DMS 273 treated with DMSO at 0.1 percent for 48 hours (cell line): ENCODE results near the gene PLA2G7.
"Not testable (repeated sequence)": the region's sequence is repeated elsewhere in the genome, so short reads cannot be mapped to it uniquely, and the experiment has no call there.

Source experiments
- DNase-seq: peaks from one replicate; lab custom pipeline; 2025; lab: John Stamatoyannopoulos, UW

PLA2G7 gene

GRCh38 chr6:46734867-46735719, at the start of gene PLA2G7:
Gene PLA2G7 (minus strand): TSS chr6:46735375. CDS start chr6:46722891, 12,484 bp downstream.
- no peak for DNase-seq

GRCh38 chr6:46784535-46784934, 49.4 kb upstream of the PLA2G7 start:
- DNase-seq, result no peak

DNA sequence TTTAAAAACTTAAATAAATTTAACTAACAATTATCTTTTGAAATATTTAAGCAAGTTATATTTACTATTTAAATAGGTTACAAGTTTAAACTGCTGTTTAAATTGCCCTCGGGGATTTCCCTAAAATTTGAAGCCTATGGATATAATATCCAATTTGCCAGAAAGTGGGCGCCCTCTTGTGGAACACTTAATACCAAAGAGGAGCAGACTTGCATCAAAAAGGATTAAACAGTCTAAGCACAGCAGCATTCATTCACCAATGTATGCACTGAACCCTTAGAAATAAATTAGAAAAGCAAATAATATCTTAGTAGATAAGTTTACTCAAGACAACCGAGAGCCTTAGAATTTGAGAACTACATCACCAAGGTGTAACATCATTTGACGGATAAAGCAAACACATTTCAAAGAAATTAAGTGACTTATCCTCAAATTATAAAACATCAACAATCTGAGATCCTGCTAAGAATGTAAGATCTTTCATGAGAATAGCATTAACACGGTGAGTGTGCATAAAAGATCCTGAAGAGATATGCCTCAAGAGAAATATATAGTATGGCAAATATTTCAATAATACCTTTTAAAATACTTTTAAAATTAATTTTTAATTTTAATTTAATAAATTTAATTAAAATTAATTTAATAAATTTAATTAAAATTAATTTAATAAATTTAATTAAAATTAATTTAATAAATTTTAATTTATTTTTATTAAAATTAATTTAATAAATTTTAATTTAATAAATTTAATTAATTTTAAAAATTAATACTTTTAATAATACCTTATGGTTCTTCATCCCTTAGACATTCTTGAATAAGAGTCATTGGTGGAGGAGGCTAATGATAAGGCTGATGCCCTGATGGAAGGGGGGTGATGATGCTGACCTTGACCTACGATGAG, 46.6 kb upstream of the PLA2G7 start:
- DNase-seq, result peak; percentile 21

GRCh38 chr6:46777476-46778346, 42.5 kb upstream of the PLA2G7 start:
- no peak for DNase-seq

- no peak for DNase-seq
Measured at GRCh38 chr6:46776070-46776712, 41.0 kb upstream of the PLA2G7 start.

- not testable (repeated sequence) for DNase-seq
Measured at GRCh38 chr6:46774736-46775135, 39.6 kb upstream of the PLA2G7 start.

DNA sequence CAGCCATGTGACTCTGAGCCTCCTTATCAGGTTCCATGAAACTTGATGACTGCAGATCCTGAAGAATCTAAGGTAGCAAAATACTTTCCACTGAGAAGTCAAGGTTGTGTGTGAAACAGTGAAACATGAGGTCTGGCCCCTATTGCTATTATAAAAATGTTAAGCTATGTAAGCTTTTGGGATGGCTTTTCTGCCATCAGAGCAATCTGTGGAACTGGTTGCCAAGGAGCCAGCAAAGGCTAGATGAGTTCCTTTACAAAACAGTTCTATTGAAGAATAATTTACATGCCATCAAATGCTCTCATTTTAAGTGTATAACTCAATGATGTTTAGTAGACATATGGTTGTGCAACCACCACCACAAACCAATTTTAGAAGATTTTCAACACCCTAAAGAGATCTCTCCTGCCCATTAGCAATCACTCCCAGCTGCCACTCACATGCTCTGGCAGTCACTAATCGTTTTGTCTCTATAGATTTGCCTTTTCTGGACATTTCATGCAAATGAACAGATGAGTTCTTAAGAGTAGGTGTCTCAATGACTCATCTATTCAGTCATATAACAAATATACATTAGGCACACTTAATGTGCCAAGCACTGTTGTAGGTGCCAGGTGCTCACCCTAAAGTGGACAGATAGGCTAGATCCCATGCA, 38.2 kb upstream of the PLA2G7 start:
- DNase-seq, result no peak

DNA sequence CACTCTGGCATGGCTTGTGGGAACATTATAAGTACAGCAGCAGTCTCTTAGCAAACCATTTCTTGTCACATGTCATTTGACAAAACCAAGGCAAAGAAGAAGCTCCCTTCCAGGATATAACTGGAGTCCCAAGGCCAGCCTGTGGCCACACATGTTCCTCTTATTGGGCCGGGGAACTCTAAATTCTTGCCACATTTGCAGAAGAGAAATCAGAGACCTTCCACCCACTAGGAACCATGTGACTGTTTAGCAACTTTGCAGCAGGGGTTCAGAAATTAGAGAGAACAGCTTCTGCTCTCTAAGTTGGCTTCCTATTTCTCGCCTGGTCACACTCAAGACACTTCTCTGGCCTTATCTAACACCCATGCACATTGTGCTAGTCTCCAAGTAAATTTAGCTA, 37.6 kb upstream of the PLA2G7 start:
- no peak for DNase-seq

DNA sequence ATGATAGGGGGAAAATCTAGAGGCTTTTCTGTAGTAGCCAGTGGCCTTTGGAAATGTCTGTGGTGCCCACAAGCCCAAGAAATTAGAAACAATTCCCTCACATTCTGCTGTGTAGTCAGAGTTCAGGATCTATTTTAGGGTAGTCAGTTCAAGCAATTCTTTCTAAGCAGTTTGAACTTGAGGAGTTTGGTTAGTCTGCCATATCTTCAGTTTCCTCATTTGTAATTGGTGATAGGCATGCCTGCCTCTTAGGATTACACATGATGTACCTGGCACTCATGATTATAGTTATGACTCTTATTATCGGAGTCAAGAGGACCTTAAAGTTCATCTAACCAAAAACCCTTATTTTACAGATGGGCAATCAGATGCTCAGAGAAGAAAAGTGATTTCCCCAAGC, 36.8 kb upstream of the PLA2G7 start:
- DNase-seq, result no peak

DNA sequence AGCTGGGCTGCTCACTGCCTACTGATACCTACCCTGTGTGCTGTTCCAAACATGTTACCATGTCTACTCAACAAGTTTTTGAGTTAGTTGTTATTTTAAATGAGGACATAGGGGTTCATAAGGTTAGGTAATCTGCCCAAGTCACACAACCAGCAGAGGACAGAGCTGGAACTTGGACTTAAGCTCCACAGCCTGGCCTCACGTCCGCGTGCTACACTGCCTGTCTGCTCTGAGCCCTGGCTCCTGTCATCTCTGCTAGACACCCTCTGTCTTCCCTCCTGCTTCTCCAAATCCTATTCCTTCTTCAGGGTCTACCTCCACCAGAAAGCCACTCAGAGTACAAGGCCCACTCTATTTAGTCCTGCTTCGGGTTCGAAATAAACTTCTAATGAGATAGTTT, 29.8 kb upstream of the PLA2G7 start:
- no peak for DNase-seq

- DNase-seq, result not testable (repeated sequence)
Measured at GRCh38 chr6:46764280-46764679, 29.1 kb upstream of the PLA2G7 start.

GRCh38 chr6:46763466-46763865, 28.3 kb upstream of the PLA2G7 start:
- DNase-seq, result no peak

DNA sequence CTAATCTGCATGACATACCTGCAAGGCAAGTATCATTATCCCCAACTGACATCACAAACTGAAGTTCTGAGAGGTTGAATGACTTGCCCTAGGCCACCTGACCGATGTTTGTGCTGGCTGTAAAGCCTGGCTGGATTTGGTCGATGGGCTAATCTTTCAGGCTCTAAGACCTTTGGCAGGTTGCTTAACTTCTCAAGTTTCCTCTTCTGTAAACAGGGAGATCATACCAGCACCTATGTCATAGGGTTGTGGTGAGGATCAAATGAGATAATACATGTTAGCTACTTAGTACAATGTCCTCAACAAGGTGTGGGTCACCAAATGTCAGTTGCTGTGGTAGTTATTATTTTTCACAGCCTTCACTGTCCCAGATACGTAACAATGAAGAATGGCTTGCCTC, 25.8 kb upstream of the PLA2G7 start:
- no peak for DNase-seq

GRCh38 chr6:46758960-46759753, 24.0 kb upstream of the PLA2G7 start:
- no peak for DNase-seq

DNA sequence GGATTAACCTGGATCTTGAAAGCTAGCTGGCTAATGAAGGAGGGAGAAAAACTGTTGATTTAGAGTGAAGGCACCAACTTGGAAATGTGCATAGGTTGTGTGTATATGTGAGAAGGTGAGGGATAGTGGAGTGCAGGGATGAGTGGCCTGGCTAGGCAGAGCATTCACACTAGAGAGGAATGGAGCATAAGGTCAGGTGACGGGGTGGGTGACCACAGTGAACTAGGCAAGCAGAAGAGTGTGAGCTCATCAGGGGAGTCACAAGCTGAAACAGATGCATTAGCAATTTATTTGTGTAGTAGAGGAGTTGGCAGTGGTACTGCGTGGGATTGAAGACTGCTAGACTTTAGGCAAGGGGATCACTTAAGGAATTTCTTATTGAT, 22.0 kb upstream of the PLA2G7 start:
- DNase-seq, result no peak

GRCh38 chr6:46756469-46757213, 21.5 kb upstream of the PLA2G7 start:
- no peak for DNase-seq

DNA sequence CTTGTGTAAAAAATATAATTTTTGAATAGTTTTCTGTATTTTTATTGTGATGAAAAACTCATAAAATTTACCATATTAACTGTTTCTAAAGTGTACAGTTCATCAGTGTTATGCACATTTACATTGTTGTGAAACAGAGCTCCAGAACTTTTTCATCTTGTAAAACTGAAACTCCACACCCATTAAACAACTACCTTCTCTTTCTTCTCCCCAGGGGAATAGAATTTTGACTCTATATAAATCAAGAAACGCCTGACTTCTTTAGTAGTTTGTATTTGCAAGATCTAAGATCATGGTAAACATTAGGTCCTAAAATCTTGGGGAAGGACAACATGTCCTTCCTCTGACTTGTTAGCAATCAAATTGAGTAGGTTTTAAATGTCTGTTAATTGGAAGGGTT, 20.7 kb upstream of the PLA2G7 start:
- DNase-seq, result no peak

GRCh38 chr6:46751658-46752057, 16.5 kb upstream of the PLA2G7 start:
- DNase-seq, result no peak

DNA sequence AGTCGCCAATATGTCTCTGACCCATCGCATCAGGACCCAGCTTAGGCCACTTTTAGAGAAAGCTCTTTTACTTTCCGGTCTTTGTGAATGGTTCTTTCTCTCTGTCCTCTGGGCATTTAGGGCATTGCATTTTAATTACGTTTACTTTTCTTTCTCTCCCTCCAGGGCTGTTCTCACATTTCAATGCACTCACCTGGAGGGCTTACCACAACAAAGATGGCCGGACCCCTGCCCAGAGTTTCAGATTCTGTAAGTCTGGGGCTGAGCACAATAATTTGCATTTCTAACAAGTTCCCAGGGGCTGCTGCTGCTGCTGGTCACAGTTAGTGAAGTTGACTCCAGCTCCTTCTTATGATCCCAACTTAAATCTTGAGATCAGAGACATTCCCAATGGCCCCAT, 14.6 kb upstream of the PLA2G7 start:
- DNase-seq, result no peak
